Raji (cell line): ENCODE measurements around the gene ZDHHC12.

Source experiments
- POLR2A ChIP-seq: IDR thresholded peaks from 2 replicates; pipeline ENCODE4 v1.6.1; 2011; ENCODE audit warnings: low read depth, low read length, control low read depth; ENCODE audit not compliant: insufficient read depth

ZDHHC12 gene, protein sequence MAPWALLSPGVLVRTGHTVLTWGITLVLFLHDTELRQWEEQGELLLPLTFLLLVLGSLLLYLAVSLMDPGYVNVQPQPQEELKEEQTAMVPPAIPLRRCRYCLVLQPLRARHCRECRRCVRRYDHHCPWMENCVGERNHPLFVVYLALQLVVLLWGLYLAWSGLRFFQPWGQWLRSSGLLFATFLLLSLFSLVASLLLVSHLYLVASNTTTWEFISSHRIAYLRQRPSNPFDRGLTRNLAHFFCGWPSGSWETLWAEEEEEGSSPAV

DNA sequence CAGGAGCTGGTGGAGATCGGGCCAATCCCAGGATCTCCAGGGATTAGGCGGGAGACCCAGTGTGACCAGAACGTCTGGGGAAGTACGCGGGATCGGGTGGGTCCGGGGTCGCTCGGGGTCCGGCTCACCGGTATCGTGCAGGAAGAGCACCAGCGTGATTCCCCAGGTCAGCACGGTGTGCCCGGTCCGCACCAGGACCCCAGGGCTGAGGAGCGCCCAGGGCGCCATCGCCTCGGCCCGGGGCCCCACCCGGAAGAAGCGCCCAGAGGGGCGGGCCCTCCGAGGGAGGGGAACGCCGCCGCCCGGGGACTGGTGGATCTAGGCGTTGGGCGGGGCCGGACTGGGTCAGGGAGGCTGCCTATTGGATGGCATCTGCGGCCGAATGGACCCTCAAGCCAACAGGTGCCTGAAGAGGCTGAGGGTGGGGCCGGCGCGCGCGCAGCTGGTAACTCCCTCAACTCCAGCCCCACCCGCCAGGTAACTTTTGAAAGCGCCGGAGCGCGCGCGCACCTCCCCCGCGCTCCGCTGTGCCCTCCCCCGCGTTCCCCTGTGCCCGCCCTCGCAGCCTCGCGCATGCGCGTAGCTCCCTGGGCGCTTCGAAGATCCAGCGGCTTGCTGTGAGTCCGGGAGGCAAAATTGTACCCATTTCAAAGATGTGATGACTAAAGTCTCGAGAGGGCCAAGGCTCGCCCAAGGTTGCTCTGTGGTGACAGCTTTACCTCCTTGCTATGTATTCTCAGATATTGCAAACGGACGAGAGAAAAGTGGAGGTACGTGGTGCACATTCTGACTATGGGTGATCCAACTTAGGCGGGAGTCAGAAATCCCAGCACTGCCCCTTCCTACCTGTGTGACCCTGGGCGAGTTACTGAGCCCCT lies at the start of gene ZDHHC12:
TSS of gene ZDHHC12 (minus strand) at position 262 of the 878 bp plus-strand sequence. CDS start at position 228, 34 bp downstream.
- peak; percentile 94 for TF ChIP-seq POLR2A

DNA sequence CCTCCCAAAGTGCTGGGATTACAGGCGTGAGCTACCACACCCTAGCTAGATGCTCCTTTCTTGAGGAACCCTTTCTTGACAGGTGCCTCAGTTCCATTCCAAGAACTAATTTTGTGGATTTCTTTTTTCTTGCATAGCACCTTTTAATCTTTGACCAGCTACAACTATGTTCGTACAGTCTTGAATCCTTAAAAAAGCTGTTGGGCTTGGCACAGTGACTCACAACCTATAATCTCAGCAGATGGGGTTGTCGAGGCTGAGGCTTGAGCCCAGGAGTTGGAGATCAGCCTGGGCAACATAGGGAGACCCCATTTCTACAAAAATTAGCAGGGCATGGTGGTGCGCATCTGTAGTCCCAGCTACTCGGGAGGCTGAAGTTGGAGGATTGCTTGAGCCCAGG lies 49.1 kb upstream of the ZDHHC12 start:
- TF ChIP-seq POLR2A: no peak

DNA sequence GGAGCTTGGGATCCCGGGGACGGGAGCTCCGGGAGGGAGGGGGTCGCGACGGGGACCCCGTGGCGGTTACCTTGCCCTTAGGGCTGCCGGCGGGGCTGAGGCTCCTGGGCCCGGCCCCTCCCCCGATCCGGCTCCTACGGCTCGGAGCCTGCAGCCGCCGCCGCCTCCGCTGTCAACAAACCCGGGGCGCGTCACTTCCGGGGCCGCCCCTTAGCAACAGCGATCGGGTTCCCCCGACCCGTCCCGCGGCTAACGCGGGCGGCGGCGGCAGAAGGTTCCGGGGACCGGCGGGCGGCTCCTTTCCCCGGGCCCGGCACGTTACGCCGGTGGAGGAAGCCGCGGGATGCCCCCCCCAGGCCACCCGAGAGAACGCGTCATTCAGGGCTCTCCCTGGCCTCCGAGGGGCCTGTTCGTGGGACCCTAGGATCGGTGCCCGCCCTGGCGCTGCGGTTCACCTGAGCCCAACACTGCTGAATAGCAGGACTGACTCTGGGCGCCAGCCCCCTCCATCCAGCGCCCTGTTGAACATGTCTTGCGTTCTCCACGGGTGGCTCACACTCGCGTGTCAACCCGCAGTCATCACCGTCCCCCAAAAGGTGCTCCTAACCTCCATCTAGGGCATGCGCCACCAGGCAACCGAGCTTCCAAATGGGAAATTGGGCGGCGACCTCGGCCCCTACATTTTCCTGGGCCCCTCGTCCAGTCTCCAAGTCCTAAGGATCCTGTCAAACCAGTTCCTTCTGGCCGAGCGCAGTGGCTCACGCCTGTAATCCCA lies 48.0 kb upstream of the ZDHHC12 start, which contains the start of gene ZER1:
TSS of gene ZER1 (minus strand) at position 183 of the 775 bp plus-strand sequence. CDS start 16,362 bp downstream, outside the sequence.
- peak; percentile 51 for TF ChIP-seq POLR2A

DNA sequence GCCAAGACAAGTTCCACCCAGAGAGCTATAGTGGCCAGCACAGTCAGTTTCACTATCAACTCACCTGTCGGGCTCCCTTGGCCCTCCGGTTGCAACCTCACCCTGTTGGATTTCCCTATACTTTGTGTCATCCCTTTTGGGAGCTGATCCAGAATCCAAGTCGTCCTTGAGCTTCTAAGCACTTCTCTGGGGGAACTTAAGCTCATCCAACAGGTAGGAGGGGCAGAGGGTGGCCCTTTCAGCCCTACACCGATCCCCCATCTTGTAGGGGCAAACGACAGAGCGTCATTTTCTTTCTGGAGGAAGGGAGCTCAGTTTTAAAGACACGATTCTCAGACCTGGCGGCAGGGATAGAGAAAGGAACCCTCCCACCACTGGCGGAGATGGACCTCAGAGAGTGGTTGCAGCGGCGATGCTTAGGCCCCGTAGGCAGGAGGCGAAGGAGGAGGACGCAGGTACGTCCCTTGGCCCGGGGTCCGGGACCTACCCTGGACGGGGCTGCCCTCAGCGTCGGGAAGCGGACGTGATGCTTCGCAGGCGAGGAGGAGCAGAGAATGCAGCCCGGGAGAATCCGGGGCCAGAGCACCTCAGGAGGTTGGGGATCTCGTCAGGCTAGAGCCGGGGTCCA lies 47.3 kb upstream of the ZDHHC12 start:
- no peak for TF ChIP-seq POLR2A

DNA sequence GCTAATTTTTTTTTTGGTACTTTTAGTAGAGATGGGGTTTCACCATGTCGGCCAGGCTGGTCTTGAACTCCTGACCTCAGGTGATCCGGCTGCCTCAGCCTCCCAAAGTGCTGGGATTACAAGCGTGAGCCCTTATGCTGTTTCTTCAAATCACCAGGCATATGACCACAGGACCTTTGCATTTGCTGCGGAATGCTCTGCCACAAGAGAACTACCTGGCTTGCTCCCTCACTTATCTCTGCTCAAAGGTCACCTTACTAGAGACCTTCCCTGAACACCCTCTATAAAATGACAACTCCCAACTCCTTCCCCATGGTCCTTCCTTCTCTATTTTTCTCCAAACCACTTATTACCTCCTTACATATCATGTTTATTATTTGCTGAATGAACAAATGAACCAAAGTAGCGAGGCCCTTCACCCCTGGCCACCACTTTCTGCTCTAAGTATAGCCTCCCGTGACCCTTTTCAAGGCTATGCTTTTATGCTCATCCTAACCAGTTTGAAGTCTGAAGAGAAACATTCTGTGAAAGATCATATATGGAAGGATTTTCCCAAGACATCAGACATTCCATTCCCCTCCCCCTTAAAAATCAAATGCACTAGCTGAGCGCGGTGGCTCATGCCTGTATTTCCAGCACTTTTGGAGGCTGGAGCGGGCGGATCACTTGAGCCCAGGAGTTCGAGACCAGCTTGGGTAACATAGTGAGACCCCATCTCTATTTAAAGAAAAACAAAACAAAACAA lies 46.5 kb upstream of the ZDHHC12 start:
- no peak for TF ChIP-seq POLR2A

DNA sequence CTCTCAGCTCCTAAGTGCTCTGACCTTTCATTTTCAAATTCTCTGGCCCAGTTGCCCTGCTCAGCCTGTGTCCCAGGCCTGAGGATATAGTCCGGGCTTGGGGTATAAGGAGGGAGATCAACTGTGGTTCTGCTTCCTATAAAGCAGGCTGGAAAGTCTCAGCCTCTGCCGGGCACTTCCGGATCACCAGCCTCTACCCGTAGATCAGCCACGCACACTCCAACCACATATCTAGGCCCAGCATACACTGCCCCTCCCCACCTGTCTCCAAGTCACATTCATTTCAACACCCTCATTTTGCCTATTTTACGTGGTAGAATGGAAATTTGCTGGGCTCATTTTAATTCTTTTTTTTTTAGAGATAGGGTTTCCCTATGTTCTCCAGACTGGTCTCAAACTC lies 44.7 kb upstream of the ZDHHC12 start:
- no peak for TF ChIP-seq POLR2A

DNA sequence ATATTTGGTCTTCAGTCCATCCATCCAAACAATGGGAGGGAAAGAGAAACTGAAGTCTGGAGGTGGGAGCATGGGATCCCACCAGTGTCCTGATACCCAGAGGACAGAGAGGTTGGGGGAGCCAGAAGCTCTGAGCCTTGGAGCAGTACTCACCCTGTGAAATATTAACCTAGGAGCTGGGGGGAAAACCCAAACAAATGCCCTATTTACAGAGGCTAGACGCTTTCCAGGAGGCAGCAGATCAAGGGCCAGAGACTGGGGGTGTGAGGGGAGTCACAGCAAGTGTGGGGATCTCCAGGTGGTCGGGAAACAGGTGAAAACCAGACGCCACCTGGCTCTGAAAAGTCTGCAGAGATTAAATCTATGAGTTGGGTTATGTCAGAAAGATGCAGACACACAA lies 41.6 kb upstream of the ZDHHC12 start:
- no peak for TF ChIP-seq POLR2A

DNA sequence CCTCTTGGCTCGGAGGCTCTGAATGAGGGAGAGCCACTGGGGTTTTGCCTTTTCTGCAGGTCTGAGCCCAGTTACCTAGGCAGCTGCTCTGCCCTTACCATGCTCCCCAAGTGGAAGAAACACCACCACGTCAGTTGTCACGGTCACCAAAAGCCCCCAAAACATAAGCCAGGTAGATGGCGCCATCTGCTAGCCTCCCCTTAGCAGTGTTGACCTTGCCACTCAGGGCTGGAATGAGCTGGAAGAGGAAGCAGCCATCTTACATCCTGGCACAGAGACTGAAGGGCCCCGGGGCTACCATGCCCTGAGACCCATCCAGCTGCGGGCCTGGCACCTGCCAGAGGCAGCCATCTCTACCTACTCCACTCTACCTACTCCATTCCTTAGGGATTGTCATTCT lies 40.4 kb upstream of the ZDHHC12 start:
- no peak for TF ChIP-seq POLR2A

DNA sequence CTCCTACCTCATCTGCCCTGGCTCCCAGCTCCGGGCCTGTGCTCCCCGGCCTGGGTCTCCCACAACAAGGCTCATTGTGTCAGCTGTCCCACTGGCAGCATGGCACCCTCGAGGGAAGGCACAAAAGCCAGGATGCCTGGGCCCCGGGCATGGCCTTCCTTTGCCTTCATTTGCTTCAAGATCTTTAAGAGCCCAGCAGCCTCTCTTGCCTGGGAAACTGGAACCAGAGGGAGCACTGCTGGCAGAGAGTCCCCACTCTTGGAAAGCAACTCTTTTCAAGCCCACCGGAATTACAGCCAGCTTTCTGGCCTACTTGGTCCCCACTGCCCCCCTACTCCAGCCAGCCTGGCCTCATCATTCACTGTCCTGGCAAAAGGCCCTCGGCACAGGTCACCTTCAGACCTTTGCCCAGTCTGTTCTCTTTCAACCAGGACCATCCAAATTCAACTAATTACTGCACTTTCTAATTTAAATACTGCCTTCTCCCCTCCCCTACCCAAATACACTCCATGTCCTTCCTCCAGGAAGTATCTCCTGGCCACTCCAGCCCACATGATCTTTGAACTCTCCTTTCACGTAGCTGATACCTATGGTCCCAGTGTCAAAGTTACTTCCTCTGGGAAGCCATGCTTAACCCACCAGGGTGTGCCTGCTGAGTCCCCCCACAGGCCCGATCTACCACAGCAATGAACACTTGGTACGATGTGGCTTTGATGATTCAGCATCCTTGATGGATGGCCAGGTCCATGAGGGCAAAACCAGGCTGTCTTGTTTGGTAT lies 38.9 kb upstream of the ZDHHC12 start:
- TF ChIP-seq POLR2A: no peak

DNA sequence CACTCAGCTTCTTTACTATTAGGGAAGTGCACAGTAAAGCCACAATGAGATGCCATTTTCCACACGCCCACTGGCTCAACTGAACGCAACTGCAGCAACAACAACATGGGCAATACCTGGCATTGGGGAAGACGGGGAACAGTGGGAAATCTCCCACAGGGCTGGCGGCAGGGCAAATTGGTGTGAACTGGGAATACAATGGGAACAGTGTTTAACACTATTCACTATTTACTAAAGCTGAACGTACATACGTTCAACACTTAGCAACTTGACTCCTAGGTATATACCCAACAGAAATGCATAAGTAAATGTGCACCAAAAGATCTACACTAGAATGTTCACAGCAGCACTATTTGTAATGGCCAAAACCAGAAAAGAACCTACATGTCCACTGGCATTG lies 33.7 kb upstream of the ZDHHC12 start:
- TF ChIP-seq POLR2A: no peak

DNA sequence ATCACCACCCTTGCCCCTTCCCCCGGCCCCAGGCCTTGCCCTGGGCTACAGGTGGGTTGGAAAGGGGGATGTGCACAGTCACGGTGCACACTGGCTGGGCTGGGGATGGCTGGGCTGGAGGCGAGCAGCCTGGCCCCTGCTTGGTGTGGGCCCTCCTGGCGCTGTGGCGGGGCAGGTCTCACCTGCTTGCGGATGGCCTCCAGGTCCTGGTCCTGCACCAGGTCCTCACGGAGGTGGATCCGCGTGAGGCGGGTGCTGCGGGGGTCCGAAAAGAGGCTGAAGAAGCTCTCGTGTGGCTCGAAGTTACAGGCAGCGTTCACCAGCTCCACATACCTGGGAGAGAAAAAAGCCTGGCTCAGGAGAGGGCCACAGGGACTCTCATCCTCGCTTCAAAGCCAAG lies 29.7 kb upstream of the ZDHHC12 start:
- no peak for TF ChIP-seq POLR2A

DNA sequence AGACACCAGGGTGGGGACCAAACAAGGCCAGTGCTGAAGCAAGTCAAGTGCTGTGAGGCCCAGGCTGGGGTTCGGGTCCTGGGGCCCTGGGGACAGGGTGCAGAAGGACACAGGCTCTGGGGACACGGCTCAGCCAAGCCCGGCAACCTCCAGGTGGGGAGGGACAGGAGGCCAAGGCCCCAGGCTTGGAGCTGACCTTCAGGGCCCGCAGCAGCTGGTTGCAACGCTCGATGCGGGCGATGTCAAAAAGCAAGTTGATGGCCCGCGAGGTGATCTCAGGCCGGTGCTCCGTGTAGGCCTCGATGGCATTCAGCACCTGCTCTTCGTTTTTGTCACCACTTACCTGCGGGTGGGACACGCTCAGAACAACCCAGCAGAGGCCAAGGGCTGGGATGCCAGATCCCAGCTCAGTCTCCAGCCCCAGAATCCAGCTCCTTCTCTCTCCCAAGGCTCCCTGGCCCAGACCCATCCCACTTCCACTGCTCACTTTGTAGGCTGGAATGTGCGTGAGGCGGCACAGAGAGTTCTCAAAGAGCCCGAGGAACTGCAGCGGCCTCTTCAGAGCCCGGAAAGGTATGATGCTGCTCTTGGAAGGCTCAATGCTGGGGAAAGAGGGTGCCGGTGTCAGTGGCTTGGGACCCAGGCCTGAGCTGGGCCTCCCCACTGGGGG lies 27.1 kb upstream of the ZDHHC12 start:
- no peak for TF ChIP-seq POLR2A

DNA sequence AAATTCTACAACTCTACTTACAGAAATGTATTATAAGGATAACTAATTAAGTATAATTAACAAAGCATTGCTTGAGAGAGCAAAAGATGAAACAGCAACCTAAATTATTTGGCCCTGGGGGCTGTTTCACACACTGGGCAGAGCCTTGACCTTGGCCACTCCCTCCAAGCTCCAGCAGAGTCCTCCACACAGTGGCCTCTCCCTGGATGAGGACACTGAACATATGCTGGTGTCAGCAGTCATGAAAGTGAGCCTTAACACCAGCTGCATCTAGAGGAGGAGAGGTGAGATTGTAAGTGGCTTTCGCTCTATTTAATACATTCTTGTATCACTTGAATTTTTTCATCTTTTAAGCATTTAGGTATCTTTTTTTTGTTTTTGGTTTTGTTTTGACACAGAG lies 23.3 kb upstream of the ZDHHC12 start:
- no peak for TF ChIP-seq POLR2A

DNA sequence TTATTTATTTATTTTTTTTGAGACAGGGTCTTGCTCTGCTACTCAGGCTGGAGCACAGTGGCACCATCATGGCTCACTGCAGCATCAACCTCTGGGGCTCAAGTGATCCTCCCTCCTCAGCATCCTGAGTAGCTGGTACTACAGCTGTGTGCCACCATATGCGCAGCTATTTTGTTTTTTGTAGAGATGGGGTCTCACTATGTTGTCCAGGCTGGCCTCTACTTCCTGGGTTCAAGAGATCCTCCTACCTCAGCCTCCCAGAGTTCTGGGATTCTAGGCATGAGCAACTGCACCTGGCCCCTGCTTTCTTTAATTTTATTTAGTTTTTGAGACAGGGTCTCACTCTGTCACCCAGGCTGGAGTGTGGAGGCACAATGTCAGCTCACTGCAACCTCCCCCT lies 19.5 kb upstream of the ZDHHC12 start:
- TF ChIP-seq POLR2A: no peak

DNA sequence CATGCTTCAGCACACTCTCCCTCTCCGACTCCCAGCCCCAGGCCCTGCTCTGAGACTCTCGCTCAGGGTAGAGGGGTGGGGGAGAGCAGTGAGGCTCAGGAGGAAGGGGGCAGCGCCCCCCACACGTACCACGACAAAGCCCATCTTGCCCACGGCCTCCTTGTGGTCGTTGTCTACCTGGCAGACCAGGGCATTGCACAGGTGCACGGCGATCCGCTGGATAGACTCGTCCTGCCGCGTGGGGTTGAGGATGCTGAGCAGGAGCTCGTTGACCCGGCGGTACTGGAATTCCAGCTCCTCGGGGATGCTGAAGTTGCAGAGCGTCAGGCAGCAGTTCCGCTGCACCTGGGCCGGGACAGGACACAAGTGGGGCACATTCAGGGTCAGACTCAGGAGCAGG lies 18.5 kb upstream of the ZDHHC12 start:
- TF ChIP-seq POLR2A: no peak
